Suppressor macrophage (primary cell): Measurements from ENCODE around the gene ARL15.
A peak's percentile ranks its signal among the peaks of the same experiment; 100 is the strongest.

Source experiments
- DNase-seq, 4 experiments: peaks; one replicate each; pipeline ENCODE4 v3.0.0-alpha.2; 2020 to 2022

The ARL15 gene

DNA sequence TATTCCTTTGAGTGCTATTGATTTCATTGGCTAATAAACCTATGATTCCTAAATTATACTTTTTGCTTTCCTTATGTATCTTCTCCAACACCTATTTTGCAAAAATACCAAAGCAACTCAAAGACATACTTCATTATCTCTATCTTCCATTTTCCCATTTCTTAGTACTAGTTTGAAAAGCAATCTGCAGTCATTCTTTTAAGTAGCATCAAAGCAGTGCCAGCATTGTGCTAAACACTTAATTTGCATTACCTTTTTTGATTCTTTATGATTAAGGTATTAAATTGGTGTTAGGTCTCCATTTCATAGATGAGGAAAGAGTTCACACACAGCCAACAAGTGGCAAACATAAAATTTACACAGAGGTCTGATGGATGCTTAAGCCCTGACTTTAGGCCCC is 330.3 kb downstream of the ARL15 start:
- DNase-seq: no peak

- no peak for DNase-seq
These were observed 336.4 kb downstream of the ARL15 start for GRCh38 chr5:53974021-53974420.

- DNase-seq: no peak
These were observed 338.1 kb downstream of the ARL15 start for GRCh38 chr5:53972314-53972713.

GRCh38 chr5:53971551-53971950 is 338.8 kb downstream of the ARL15 start:
- no peak for DNase-seq

- DNase-seq: no peak
These were observed 339.2 kb downstream of the ARL15 start for GRCh38 chr5:53971131-53971530.

GRCh38 chr5:53970475-53970874 is 339.9 kb downstream of the ARL15 start:
- no peak for DNase-seq

GRCh38 chr5:53969176-53969730 is 341.1 kb downstream of the ARL15 start:
- no peak for DNase-seq

GRCh38 chr5:53965459-53965858 is 344.9 kb downstream of the ARL15 start:
- DNase-seq: no peak

DNA sequence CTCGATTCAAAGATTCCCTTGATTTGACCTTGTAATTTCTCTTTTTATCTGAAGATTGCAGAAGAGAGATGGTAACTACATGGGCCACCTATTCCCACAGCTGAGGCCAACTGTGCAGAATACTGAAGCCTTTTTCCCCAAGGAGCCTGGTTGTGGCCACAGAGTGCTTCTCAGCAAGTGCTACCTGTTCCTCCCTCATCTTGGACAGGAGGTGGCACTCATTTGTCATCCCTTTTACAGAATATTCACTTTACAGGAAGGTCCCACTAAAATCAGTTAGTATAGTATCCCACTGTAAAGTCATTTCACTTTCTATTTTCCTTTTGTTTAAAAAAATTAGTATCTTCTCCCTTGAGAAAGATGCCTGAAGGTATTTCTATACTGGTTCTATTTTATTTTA is 346.4 kb downstream of the ARL15 start:
- DNase-seq: no peak

GRCh38 chr5:53962306-53962705 is 348.1 kb downstream of the ARL15 start:
- DNase-seq: no peak

DNA sequence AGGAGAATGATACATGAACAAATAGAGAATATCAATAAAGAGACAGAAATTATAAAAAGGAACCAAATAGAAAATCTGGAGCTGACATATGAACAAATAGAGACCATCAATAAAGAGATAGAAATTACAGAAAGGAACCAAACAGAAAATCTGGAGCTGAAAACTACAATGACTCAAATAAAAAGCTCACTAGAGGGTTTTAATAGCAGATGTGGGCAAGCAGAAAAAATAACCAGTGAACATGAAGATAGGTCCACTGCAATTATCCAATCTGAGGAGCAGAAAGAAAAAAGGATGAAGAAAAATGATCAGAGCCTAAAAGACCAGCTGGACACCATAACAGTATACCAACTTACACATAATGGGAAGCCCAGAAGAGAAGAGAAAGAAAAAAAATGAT is 353.7 kb downstream of the ARL15 start:
- no peak for DNase-seq

DNA sequence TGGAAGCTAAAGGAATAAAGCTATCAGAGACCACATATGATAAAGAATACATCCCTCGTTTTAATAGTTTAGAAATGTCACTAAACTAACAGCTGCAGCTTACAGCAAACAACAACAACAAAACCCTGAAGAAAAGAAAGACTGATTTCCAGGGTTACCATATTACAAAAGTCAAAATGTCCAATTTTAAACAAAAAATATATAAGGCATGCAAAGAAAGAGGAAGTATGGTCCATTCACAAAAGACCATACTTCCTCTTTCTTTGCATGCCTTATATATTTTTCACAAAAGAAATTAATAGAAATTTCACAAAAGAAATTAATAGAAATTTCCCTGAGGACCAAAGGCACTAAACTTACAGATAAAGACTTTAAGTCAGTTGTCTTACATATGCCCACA is 354.2 kb downstream of the ARL15 start:
- peak in 2 of 4 experiments; percentile 55 to 58 for DNase-seq

DNA sequence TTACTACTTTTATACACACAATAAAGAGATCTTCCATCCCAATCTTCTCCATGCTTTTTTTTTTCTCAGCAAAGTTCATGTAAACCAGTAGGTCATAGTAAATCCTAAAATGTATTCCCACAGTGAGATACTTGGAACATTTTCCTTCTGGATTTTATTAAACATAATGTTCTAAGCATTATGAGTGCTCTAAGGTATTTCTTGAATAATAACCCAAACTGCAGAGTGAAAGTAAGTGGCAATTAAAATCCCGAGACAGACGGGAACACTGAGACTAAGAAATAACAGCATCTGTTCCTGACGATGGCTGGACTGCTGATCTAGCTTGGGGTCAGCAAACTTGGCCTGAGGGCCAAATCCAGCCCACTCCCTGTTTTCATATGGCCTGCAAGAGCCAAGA is 359.8 kb downstream of the ARL15 start:
- no peak for DNase-seq

DNA sequence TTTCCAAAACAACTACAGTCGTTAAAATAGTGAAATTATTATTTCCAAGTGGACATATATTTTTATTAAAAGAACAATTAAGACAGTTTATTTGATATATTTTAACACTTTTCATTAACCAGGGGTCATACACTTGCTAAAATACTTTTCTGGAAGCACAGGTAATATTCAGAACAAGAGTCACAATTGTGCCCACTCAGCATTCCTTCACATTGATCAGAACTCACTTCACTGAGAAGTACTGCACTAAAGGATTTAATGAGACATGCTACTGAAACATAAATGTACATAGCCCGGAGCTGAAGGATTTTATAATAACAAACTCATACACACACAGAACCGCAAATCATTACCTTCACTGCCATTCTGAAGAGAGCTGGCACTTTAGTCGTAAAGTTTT is 361.8 kb downstream of the ARL15 start:
- DNase-seq: no peak

GRCh38 chr5:53946405-53947100 is 363.8 kb downstream of the ARL15 start:
- no peak for DNase-seq

DNA sequence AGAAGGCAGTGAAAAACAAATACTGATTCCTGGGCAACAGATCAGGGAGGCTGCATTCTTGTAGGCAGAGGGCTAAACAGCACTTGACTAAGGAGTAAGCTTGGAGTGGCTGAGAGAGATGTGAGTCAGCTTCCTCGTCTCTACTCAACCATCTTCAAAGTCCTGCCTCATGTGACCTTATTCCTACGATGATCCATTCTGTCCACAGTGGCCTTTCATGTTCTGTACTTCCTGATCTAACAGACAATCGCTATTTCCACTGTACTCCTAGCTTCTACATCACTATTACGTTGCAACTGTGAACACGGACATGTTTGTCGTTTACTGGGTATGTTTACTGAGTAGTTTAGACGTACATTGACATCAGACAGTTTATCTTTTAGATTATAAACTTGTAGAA is 365.4 kb downstream of the ARL15 start:
- peak; percentile 32 to 61 (median 50) for DNase-seq

- no peak for DNase-seq
These were observed 366.4 kb downstream of the ARL15 start for GRCh38 chr5:53943938-53944337.

- peak; percentile 19 to 35 (median 30) for DNase-seq
These were observed 367.6 kb downstream of the ARL15 start for GRCh38 chr5:53942724-53943123.

GRCh38 chr5:53940921-53941320 is 369.5 kb downstream of the ARL15 start:
- DNase-seq: peak in 2 of 4 experiments; percentile 56 to 60

DNA sequence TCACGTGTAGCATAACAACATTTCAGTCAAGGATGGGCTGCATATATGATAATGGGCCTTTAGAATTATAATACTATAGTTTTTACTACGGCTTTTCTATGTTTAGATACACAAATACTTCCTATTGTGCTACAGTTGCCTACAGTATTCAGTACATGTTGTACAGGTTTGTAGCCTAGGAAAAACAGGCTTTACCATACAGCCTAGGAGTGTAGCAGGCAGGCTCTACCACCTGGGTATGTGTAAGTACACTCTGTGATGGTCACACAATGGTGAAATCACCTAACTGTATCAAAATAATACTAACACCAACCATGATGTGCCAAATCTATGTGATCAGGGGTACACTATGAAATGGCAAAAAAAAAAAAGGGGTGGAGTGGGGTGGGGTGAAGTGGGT is 372.9 kb downstream of the ARL15 start:
- DNase-seq: no peak

- no peak for DNase-seq
These were observed 373.7 kb downstream of the ARL15 start for GRCh38 chr5:53936481-53937352.

- no peak for DNase-seq
These were observed 376.1 kb downstream of the ARL15 start for GRCh38 chr5:53934151-53934820.

GRCh38 chr5:53932351-53932750 is 378.0 kb downstream of the ARL15 start:
- no peak for DNase-seq
